ENCODE data around the gene CHRNE. TPM values are rescaled to one million over a fixed set of nuclear protein-coding genes. Genes with fewer than 3 reads are reported as not detected.
A peak's percentile ranks its signal among the peaks of the same experiment; 100 is the strongest.

The CHRNE gene
- total and polyA plus RNA-seq, 2 of the 13 experiments (the other 11 are each of a cell fraction or from before 2014, with no cell fraction given) = 0.53 to 0.59 TPM

GRCh38 chr17:4950746-4951204, 47.9 kb upstream of the CHRNE start, which contains the start of gene ENO3 (continued):
- TF ChIP-seq ZNF318 (CRISPR knock-in tag; IDR thresholded peaks at IDR 0.05) (0 out of 2 replicates have a peak, but pooled peaks have one; percentile 19), SNAPC4 (CRISPR knock-in tag; IDR thresholded peaks at IDR 0.05) (0 out of 2 replicates have a peak, but pooled peaks have one; percentile 7), MIER2 (CRISPR knock-in tag; IDR thresholded peaks at IDR 0.05) (0 out of 2 replicates have a peak, but pooled peaks have one; percentile 49), SOX13 (IDR thresholded peaks at IDR 0.05) (no peak), SOX13 (CRISPR knock-in tag; conservative IDR thresholded peaks at IDR 0.05 in 1 of 2, IDR thresholded peaks at IDR 0.05 in 1 of 2) (peak in 1 of 2 experiments; percentile 44; a peak in 1 of 4 replicates), HMG20B (CRISPR knock-in tag; conservative IDR thresholded peaks at IDR 0.05) (0 out of 2 replicates have a peak, but pooled peaks have one; percentile 21), NR2F6 (IDR thresholded peaks at IDR 0.05) (peak; percentile 82), NR2F6 (CRISPR knock-in tag; IDR thresholded peaks at IDR 0.05) (peak; percentile 85), ZBTB7B (CRISPR knock-in tag; IDR thresholded peaks at IDR 0.05) (no peak; the same call in 1 of the 2 replicates), ZNF576 (CRISPR knock-in tag; IDR thresholded peaks at IDR 0.05) (no peak), ZNF44 (CRISPR knock-in tag; IDR thresholded peaks at IDR 0.05) (no peak), ZNF501 (CRISPR knock-in tag; IDR thresholded peaks at IDR 0.05) (0 out of 2 replicates have a peak, but pooled peaks have one; percentile 36), RFX1 (IDR thresholded peaks at IDR 0.05) (no peak)
